Measurements from ENCODE around the gene PPIC.

Gene PPIC

GRCh38 chr5:123036391-123037103 is at the start of gene PPIC:
TSS of gene PPIC (minus strand) at chr5:123036725. CDS start at chr5:123036625, 100 bp downstream.
- Histone ChIP-seq H3K27ac (peak within 1 kb of the TSS; percentile 95 to 97), H3K4me3 (peak within 1 kb of the TSS; percentile 91)
- TF ChIP-seq, protein P1, sequence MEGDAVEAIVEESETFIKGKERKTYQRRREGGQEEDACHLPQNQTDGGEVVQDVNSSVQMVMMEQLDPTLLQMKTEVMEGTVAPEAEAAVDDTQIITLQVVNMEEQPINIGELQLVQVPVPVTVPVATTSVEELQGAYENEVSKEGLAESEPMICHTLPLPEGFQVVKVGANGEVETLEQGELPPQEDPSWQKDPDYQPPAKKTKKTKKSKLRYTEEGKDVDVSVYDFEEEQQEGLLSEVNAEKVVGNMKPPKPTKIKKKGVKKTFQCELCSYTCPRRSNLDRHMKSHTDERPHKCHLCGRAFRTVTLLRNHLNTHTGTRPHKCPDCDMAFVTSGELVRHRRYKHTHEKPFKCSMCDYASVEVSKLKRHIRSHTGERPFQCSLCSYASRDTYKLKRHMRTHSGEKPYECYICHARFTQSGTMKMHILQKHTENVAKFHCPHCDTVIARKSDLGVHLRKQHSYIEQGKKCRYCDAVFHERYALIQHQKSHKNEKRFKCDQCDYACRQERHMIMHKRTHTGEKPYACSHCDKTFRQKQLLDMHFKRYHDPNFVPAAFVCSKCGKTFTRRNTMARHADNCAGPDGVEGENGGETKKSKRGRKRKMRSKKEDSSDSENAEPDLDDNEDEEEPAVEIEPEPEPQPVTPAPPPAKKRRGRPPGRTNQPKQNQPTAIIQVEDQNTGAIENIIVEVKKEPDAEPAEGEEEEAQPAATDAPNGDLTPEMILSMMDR (IDR thresholded peaks at IDR 0.05): no peak
- peak; percentile 94 for DNase-seq (ENCODE audit: low spot score)

GRCh38 chr5:123085638-123086286 is 49.2 kb upstream of the PPIC start:
- Histone ChIP-seq H3K27ac (no peak overlapping the region), H3K4me3 (no peak overlapping the region)
- TF ChIP-seq, protein P1 (IDR thresholded peaks at IDR 0.05): no peak
- DNase-seq (ENCODE audit: low spot score): no peak

GRCh38 chr5:123084730-123085605 is 48.4 kb upstream of the PPIC start:
- no peak for DNase-seq (ENCODE audit: low spot score)
- H3K27ac ChIP-seq: no peak overlapping the region
- TF ChIP-seq, protein P1 (IDR thresholded peaks at IDR 0.05): no peak
- H3K4me3 ChIP-seq: no peak overlapping the region

GRCh38 chr5:123083298-123083697 is 46.8 kb upstream of the PPIC start:
- peak overlapping the region in 1 of 2 donors; percentile 7 for H3K27ac ChIP-seq
- DNase-seq (ENCODE audit: low spot score): no peak
- TF ChIP-seq, protein P1 (IDR thresholded peaks at IDR 0.05): no peak
- no peak overlapping the region for H3K4me3 ChIP-seq

- no peak for DNase-seq (ENCODE audit: low spot score)
- no peak overlapping the region for H3K27ac ChIP-seq
- no peak overlapping the region for H3K4me3 ChIP-seq
- TF ChIP-seq, protein P1 (IDR thresholded peaks at IDR 0.05): no peak
Observed at GRCh38 chr5:123080215-123080614, 43.7 kb upstream of the PPIC start.

DNA sequence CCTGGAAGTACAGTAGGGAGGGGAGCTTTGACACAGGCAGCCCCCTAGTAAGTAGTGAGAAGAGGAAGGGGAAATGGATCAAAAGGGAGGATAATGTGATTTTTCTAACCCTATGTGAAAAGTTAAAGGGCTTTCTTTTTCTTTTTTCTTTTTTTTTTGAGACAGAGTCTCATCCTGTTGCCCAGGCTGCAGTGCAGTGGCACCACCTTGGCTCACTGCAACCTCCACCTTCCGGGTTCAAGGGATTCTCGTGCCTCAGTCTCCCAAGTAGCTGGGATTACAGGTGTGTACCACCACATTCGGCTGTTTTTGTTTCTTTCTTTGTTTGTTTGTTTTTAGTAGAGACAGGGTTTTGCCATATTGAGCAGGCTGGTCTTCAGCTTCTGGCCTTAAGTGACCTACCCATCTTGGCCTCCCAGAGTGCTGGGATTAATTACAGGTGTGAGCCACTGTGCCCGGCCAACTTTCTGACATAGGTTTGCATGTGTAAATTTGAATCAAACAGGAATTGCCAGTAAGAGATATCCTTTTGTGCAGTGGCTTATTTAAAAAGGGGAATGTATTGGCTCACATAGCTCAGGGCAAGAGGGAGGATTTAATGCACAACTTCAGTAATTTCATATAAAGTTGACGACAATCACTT is 39.1 kb upstream of the PPIC start:
- H3K4me3 ChIP-seq: no peak overlapping the region
- H3K27ac ChIP-seq: no peak overlapping the region
- DNase-seq (ENCODE audit: low spot score): no peak
- TF ChIP-seq, protein P1 (IDR thresholded peaks at IDR 0.05): no peak
